Measurements from ENCODE around the gene MSI2.
A peak's percentile ranks its signal among the peaks of the same experiment; 100 is the strongest.

MSI2 gene

DNA sequence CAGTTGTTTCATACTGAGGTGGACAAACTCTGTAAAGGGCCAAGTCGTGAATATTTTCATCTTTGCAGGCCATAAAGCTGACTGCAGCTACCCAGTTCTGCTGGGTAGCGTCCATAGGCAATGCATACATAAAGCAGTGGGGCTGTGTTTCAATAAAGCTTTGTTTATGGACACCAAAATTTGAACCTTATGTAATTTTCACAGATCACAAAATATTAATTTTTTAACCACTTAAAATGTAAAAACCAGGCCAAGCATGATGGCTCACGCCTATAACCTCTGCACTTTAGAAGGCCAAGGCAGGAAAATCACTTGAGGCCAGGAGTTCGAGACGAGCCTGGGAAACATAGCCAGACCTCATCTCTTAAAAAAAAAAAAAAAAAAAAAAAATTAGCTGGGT is 340.8 kb downstream of the MSI2 start:
- no peak overlapping the region for H3K9ac ChIP-seq (ENCODE audit: low read depth, low read length)
- H3K4me1 ChIP-seq (ENCODE audit: control insufficient read depth, insufficient read depth, low read length) = peaks cover 4% of the 10 kb centered on the region
- no peak overlapping the region for H3K4me2 ChIP-seq (ENCODE audit: low read length)
- H3K4me3 ChIP-seq (ENCODE audit: low read length) = no peak overlapping the region
- H3K36me3 ChIP-seq (ENCODE audit: insufficient read depth, low read length) = no peaks in the 10 kb centered on the region
- no peaks in the 10 kb centered on the region for H3K27me3 ChIP-seq (ENCODE audit: control insufficient read depth, insufficient read depth, low read length)
- peaks cover 4% of the 10 kb centered on the region for H3K9me3 ChIP-seq (replicated peaks; ENCODE audit: low read length)

DNA sequence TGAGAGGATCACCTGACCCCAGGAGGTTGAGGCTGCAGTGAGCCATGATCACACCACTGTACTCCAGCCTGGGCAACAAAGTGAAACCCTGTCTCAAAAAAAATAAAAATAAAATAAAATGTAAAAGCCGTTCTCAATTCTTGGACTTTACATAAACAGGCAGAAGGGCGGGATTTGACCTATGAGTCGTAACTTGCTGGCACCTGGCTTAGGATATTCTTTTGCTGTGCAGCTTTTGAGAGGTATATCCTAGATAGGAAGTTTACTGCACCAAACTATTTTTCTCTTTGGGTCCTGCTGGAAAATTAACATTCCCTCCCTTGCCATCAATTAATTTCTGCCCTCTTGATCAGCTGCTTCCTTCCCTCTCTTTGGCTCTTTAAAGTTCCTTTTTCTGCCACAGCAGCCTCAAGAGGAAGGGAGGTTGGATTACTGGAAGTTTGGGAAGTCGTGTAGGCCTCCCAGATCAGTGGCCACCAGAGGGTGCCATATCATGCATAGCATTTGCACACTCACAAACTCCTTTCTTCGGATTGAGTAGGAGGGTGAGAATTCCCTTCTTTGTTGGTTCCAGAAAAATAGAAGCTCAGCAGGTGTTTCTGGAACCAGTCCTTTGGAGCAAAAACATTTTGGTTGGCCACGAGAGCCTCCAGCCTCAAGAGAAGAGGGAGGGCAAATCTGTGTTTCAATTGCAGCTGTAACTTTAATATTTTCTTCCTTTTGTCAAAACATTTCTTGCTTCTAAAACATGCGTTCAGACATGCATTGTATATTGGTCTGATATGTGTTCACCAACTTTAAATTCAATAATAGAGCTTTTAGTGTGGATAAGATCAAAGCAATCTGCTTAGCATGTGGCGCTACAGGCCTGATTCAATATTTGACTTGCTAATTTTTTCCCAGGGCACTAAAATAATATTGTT is 341.5 kb downstream of the MSI2 start:
- Histone ChIP-seq H3K36me3 (ENCODE audit: insufficient read depth, low read length) (no peaks in the 10 kb centered on the region), H3K9ac (ENCODE audit: low read depth, low read length) (no peak overlapping the region), H3K4me2 (ENCODE audit: low read length) (no peak overlapping the region), H3K9me3 (replicated peaks; ENCODE audit: low read length) (peaks cover 4% of the 10 kb centered on the region), H3K4me3 (ENCODE audit: low read length) (no peak overlapping the region), H3K4me1 (ENCODE audit: control insufficient read depth, insufficient read depth, low read length) (peaks cover 4% of the 10 kb centered on the region), H3K27me3 (ENCODE audit: control insufficient read depth, insufficient read depth, low read length) (no peaks in the 10 kb centered on the region)

DNA sequence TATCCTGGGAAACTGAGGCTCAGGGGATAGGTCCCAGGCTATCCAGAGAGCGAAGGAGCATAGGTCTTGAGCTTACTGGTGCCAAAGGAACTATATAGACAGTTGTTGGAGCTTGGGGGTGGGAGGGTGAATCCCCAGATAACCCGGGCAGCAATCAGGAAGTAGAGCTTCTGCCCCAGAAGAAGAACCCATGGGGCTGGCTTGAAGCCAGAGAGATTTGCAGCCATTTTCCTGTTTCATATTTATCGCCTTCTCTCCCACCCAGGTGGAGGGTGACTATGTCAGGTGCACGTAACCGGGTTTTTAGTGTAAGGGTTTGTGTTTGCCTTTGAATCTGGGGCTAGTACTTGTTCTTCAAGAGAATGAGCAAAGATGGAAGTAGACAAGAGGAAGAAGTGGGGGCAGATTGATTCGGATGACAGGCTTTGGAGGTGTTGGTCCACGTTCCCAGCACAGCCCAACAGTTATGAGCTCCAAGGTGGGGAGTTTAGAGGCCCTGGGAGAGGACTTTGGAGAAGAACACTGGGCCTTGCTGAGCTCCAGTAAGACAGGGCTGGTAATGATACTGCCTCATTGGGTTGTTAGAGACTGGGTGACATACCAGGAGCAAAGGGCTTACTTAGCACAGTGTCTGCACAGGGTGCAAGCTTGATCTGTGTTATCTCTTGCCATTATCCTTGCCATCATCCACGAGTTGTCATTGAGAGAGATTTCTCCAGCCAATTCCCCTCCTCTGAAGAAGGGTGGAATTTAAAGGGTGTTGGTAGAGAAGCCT is 343.1 kb downstream of the MSI2 start:
- Histone ChIP-seq H3K27me3 (ENCODE audit: control insufficient read depth, insufficient read depth, low read length) (no peaks in the 10 kb centered on the region), H3K9me3 (replicated peaks; ENCODE audit: low read length) (peaks cover 4% of the 10 kb centered on the region), H3K4me1 (ENCODE audit: control insufficient read depth, insufficient read depth, low read length) (peaks cover 7% of the 10 kb centered on the region), H3K4me2 (ENCODE audit: low read length) (no peak overlapping the region), H3K36me3 (ENCODE audit: insufficient read depth, low read length) (no peaks in the 10 kb centered on the region), H3K9ac (ENCODE audit: low read depth, low read length) (no peak overlapping the region), H3K4me3 (ENCODE audit: low read length) (no peak overlapping the region)

DNA sequence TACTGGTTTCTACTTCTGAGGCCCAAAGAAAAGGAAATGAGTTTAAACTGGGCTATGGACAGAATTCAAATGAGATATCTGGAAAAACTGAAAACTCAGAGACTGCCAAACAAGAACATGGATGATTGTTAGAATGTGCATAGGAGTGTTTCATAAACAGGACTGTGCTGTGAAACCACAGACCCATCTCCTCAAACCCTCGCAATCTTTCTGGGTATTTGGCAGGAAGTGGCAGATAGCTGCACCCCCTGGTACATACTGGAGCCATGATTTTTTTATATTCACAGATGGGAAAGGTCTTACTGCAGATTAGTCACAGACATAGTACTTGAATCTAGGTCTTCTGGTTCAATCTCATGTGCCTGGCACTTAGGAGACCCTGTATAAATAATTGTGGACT is 343.8 kb downstream of the MSI2 start:
- no peak overlapping the region for H3K4me2 ChIP-seq (ENCODE audit: low read length)
- no peaks in the 10 kb centered on the region for H3K27me3 ChIP-seq (ENCODE audit: control insufficient read depth, insufficient read depth, low read length)
- H3K4me3 ChIP-seq (ENCODE audit: low read length) = no peak overlapping the region
- H3K4me1 ChIP-seq (ENCODE audit: control insufficient read depth, insufficient read depth, low read length) = peaks cover 13% of the 10 kb centered on the region
- H3K9me3 ChIP-seq (replicated peaks; ENCODE audit: low read length) = peaks cover 4% of the 10 kb centered on the region
- no peaks in the 10 kb centered on the region for H3K36me3 ChIP-seq (ENCODE audit: insufficient read depth, low read length)
- H3K9ac ChIP-seq (ENCODE audit: low read depth, low read length) = no peak overlapping the region

DNA sequence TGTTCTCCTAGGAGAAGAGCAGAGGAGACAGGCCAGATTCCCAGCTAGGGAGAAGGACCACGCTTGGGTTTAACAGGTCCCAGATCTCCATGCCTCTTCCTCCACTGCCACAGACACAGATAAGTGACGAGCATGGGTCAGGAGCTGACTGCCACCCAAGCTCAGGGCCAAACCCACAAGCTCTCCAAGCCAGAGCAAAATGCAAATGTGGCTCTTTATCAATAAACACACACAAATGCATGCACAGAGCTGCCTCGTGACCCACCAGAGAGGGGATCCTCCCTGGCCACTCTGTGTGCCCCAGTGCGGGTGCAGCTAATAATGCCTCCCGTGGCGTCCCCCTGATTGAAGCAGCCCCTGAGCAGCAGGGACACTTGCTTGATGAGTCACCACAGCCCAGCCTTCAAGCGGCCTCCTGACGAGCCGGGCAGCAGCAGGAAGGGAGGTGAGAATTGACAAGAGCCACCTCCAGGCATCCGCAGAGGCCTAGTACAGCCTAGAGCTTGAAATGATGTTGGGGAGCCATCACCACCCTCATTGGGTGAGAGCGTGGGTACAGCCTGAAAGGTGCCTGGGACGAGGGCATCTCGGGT is 344.9 kb downstream of the MSI2 start:
- no peaks in the 10 kb centered on the region for H3K27me3 ChIP-seq (ENCODE audit: control insufficient read depth, insufficient read depth, low read length)
- no peak overlapping the region for H3K4me3 ChIP-seq (ENCODE audit: low read length)
- H3K9ac ChIP-seq (ENCODE audit: low read depth, low read length) = no peak overlapping the region
- no peaks in the 10 kb centered on the region for H3K36me3 ChIP-seq (ENCODE audit: insufficient read depth, low read length)
- H3K4me1 ChIP-seq (ENCODE audit: control insufficient read depth, insufficient read depth, low read length) = peaks cover 23% of the 10 kb centered on the region
- H3K9me3 ChIP-seq (replicated peaks; ENCODE audit: low read length) = no peaks in the 10 kb centered on the region
- no peak overlapping the region for H3K4me2 ChIP-seq (ENCODE audit: low read length)

DNA sequence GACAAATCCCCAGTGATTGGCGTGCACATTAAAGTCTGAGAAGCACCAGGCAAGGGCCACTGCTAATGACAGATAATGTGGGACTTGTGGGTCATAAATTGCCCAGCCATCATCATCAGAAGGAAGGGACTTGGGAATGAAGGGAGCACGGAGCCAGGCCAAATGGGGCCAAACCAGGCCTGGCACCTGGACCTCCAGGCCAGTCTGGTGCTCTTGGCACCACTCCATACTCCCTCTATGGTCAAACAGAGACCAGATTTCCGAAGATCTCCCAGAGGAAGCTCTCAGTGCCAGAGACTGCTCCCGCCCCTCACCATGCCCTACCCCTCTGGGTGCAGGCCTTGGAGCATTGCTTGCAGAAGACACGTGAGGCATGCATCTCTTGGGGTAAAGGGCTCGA is 346.6 kb downstream of the MSI2 start:
- Histone ChIP-seq H3K27me3 (ENCODE audit: control insufficient read depth, insufficient read depth, low read length) (no peaks in the 10 kb centered on the region), H3K4me1 (ENCODE audit: control insufficient read depth, insufficient read depth, low read length) (peaks cover 19% of the 10 kb centered on the region), H3K4me2 (ENCODE audit: low read length) (no peak overlapping the region), H3K9ac (ENCODE audit: low read depth, low read length) (no peak overlapping the region), H3K4me3 (ENCODE audit: low read length) (no peak overlapping the region), H3K36me3 (ENCODE audit: insufficient read depth, low read length) (peaks cover 4% of the 10 kb centered on the region), H3K9me3 (replicated peaks; ENCODE audit: low read length) (no peaks in the 10 kb centered on the region)

DNA sequence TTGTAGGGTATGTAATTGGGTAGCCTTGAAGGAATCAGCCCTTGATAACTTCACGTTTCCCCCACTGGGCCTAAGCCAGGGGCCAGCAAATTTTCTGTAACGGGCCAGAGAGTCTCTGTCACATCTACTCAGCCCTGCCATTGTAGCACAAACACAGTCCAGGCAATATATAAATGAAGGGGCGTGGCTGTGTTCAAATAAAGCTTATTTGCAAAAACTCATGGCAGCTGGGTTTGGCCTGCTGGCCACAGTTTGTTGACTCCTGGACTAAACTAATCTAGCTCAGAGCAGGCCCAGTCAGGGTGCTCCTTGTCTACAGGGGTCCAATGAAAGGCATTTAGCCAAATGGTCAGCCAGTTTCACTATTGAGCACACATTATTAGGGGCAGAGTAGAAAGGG is 347.2 kb downstream of the MSI2 start:
- Histone ChIP-seq H3K27me3 (ENCODE audit: control insufficient read depth, insufficient read depth, low read length) (no peaks in the 10 kb centered on the region), H3K36me3 (ENCODE audit: insufficient read depth, low read length) (peaks cover 4% of the 10 kb centered on the region), H3K4me3 (ENCODE audit: low read length) (no peak overlapping the region), H3K9ac (ENCODE audit: low read depth, low read length) (no peak overlapping the region), H3K4me1 (ENCODE audit: control insufficient read depth, insufficient read depth, low read length) (peaks cover 19% of the 10 kb centered on the region), H3K4me2 (ENCODE audit: low read length) (no peak overlapping the region), H3K9me3 (replicated peaks; ENCODE audit: low read length) (no peaks in the 10 kb centered on the region)

DNA sequence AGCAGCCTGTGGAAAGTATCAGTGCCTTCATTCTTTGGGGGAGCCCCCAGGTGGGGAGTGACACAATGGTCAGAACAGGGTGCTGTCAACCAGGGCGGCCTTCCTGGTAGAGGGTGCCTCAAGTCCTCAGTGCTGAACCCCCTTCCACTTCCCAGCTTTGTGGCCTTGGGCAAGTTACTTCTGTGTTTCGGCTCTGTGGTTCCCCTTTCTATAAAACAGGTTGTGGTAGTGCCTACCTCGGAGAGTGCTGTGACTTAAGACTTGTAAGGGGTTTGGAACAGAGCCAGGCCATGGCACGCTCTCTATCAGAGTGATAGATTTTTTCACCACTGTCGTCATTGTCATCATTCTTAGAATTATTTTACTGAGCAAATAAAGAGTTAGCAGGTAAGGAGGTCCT is 347.7 kb downstream of the MSI2 start:
- Histone ChIP-seq H3K9ac (ENCODE audit: low read depth, low read length) (no peak overlapping the region), H3K27me3 (ENCODE audit: control insufficient read depth, insufficient read depth, low read length) (no peaks in the 10 kb centered on the region), H3K4me1 (ENCODE audit: control insufficient read depth, insufficient read depth, low read length) (peaks cover 19% of the 10 kb centered on the region), H3K4me2 (ENCODE audit: low read length) (no peak overlapping the region), H3K4me3 (ENCODE audit: low read length) (no peak overlapping the region), H3K9me3 (replicated peaks; ENCODE audit: low read length) (no peaks in the 10 kb centered on the region), H3K36me3 (ENCODE audit: insufficient read depth, low read length) (peaks cover 4% of the 10 kb centered on the region)

DNA sequence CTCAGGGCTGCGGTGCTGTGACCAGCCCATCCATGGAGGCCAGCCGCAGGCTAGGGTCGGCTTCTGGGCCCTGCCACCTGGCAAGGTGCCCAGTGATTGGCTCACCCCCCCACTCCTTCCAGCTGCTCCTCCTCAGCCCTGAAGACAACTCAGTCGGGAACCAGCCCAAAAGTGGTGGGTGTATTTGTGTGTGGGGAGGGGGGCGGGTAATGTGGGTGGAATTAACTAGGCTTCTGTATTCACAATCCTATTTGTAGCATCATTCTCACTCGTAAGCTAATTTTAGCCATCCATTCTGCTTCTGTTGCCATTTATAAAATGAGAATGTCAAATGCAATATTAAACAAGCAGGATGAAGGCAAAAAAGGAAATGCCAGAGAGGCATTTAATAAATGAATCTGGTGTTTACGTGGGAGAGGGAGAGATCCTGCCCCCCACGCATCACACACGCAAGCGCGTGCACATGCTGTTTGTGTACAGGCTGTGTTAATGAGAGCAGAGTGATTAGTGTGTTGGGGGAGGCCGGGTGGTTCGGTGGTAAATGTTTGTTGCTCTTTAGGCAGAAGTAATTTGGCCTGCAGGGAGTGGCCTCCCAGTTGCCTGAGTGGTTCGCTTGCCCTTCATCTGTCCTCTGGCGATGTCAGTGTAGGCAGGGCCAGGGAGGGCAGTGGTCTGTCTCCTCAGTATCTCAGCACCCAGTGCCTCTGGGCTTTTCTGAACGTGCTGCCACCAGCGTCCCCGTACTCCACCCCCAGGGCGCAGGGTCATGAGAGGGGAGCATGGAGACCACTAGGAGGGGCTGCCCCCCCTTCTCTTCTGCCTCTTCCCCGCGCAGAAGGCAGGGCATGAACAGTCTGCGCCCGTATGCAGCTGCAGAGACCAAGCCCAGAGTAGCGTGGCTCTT is 348.7 kb downstream of the MSI2 start:
- Histone ChIP-seq H3K4me1 (ENCODE audit: control insufficient read depth, insufficient read depth, low read length) (peaks cover 19% of the 10 kb centered on the region), H3K4me3 (ENCODE audit: low read length) (no peak overlapping the region), H3K9me3 (replicated peaks; ENCODE audit: low read length) (no peaks in the 10 kb centered on the region), H3K4me2 (ENCODE audit: low read length) (peak overlapping the region; percentile 52), H3K9ac (ENCODE audit: low read depth, low read length) (no peak overlapping the region), H3K27me3 (ENCODE audit: control insufficient read depth, insufficient read depth, low read length) (no peaks in the 10 kb centered on the region), H3K36me3 (ENCODE audit: insufficient read depth, low read length) (peaks cover 4% of the 10 kb centered on the region)

DNA sequence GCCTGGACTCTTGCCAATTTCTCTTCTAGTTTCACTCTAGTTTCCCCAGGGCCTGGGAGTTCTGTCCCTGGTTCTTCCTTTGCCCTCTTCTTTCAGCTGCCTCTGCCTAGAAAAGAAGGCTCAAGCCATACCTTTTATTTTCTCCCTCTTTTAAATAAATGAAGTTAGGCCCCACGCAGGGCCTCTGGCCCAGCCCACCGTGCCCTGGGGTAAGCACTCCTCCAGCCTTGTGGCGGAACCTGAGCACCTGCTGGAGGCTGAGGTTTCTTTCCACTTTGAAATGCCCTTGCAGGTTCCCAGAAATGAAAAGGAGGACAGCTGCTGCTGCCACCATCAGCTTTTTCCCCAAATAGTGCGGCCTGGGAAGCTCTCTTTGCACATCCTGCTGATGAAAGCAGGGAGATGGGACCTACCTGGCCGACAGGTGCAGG is 349.4 kb downstream of the MSI2 start:
- Histone ChIP-seq H3K4me2 (ENCODE audit: low read length) (peak overlapping the region; percentile 52), H3K27me3 (ENCODE audit: control insufficient read depth, insufficient read depth, low read length) (no peaks in the 10 kb centered on the region), H3K4me3 (ENCODE audit: low read length) (no peak overlapping the region), H3K4me1 (ENCODE audit: control insufficient read depth, insufficient read depth, low read length) (peaks cover 19% of the 10 kb centered on the region), H3K36me3 (ENCODE audit: insufficient read depth, low read length) (peaks cover 4% of the 10 kb centered on the region), H3K9me3 (replicated peaks; ENCODE audit: low read length) (no peaks in the 10 kb centered on the region), H3K9ac (ENCODE audit: low read depth, low read length) (no peak overlapping the region)

Measured in skeletal muscle satellite cell (primary cell).